GM18858 (cell line): ENCODE measurements around the gene HSP90AA1.
"Not testable (repeated sequence)": the region's sequence is repeated elsewhere in the genome, so short reads cannot be mapped to it uniquely, and the experiment has no call there.

Source experiments
- ATAC-seq: cut with Tn5 transposase; IDR thresholded peaks from one replicate; pipeline ENCODE4 v1.9.1; 2021; ENCODE audit not compliant: unreplicated experiment

Gene HSP90AA1

DNA sequence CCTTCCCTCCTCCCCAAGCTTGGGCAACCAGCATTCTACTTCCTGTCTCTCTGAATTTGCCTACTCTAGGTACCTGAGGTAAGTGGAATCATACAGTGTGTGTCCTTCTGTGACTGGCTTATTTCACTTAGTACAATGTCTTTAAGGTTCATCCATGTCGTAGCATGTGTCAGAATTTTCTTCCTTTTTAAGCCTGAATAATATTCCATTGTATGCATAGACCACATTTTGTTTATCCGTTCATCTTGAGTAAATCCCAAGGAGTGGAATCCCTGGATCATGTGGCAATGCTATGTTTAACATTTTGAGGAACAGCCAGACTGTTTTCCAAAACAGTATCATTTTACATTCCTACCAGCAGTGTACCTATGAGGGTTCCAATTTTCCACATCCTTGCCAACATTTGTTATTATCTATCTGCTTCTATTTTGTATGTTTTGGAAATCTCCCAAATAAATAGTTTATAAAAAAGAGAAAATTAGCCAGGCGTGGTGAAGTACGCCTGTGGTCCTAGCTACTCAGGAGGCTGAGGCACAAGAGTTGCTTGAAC, 12.4 kb downstream of the HSP90AA1 start:
- no peak for ATAC-seq

DNA sequence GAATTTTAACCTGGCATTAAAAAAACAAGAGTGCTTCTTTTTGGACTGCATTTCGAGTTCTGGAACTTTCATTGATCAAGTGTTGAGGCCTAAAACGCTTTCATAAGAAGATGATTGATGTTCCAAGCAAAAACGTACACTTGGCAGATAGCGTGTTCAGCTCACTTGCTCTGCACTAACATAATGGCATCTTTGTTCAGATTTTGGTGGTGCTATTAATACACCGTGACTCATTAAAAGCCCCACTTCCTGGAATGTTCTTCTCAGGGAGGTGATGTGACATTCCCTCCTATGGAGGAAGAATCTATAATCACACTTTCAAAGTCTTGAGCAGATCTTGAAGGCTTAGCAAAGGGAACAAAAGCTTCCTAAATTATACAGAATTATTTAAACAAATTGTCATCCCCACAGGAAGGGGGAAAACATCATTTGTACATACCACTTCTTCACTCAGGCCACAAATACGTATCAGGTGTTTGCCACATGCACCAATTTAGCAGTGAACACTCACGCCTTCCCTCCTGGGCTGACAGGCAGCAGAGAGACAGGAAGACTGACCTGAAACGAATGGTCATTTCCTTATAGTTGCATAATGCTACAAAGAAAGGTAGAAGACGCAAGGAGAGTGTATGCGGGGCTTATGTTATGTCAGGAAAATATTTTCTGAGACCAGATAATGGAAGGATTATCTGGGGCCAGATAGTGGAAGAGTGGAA, 15.4 kb downstream of the HSP90AA1 start:
- ATAC-seq, result no peak

DNA sequence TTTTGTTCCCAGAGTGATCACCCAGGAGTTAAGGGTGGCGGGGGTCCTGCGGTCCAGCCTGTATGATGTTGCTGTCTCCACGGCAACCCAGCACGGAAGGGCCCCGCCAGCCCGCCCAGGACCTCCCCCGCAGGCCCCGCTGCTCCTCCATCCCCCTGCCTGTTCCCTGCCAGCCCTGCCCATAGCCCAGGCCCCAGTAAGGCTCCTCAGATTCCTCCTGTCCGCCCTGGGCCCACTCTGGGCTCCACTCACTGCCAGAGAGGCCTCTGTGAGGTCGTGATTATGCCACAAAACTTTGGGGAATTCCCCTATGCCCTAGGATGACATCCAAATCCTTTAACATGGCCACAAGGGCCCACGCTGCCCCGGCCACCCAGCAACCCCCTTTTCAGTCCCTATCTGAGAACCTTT, 20.8 kb downstream of the HSP90AA1 start:
- ATAC-seq, result no peak

DNA sequence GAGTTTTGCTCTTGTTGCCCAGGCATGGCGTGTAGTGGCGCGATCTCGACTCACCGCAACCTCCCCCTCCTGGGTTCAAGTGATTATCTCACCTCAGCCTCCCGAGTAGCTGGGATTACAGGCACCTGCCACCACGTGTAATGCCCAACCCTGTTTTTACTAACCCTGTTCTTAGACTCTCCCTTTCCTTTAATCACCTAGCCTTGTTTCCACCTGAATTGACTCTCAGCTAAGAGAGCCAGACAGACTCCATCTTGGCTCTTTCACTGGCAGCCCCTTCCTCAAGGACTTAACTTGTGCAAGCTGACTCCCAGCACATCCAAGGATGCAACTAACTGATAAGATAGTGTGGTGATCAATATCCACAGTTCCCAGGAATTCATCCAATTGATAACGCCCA, 22.3 kb downstream of the HSP90AA1 start:
- ATAC-seq, result not testable (repeated sequence)

DNA sequence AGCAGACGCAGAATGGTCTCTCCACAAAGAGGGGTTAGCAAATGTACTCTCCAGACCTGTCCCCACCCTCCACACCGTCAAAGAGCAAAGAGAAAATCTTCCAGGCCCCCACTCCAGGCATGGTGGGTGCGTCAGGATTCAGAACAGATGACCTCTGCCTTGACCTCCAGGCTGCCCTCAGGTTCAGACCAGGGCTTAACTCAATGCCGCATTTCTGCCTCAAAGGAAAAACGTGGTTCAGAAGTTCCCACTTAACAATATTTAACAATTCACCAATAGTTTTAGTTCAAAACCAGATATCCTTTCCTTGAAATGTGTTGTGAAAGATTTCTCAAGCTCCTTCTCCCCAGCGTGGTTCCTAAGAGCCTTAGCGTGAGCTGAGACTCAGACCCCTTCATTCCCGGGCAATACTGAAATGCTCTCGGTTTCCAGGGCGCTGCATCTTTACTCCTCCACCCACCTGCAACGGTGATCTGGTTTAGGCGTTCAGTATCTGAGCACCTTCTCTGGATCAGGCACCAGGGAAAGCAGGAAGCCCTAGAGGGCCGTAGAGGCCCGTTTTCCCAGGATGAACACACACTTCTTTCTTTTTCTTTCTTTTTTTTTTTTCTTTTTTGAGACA, 22.9 kb downstream of the HSP90AA1 start:
- ATAC-seq, result no peak

DNA sequence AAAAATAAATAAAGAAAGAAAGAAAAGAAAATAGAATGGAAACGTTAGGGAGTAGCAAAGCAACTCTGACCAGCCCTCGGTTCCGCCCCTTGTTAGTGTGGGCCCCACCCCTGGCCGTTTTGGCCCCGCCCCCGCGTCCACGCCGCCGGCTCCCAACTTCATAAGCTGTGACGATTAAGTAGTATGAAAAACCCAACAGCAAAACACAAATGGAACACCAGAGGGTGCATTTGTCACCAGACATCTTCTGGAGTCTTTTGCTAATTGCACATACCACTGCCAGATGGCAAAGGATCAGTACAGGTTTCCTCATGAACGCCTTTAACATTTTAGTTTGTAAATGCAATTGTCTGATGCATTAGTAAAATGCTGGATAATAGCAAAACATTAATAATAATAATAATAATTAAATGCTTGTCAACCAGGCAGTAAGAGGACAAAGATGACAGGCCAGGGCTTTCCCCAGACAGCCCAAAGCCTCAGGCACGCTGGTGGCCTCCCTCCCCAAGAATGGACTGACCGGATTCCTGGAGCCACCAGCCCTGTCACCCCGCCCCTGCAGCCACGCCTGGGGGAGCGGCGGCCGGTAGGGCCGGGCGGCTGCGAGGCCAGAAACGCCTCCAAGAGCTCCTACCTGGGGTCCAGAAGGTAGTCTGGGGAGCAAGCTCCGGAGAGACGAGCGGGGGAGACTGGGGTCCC, 23.6 kb downstream of the HSP90AA1 start:
- ATAC-seq, result no peak

DNA sequence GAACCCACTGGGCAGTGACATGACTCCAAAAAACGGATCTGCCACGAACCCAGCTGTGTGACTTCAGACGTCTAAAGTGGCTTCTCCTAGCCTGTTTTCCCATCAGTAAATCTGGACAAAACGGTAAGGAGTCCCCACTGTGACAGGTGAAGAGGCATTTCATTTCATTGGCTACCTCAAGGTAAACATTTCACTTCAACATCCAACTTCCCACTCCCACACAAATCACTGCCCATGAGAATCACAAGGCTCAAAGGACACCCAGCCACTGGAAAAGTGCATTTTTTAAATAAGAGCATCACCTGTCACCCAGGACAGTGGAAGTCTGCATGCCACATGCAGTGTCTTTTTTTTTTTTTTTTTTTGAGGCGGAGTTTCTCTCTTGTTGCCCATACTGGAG, 27.9 kb downstream of the HSP90AA1 start:
- ATAC-seq, result no peak

DNA sequence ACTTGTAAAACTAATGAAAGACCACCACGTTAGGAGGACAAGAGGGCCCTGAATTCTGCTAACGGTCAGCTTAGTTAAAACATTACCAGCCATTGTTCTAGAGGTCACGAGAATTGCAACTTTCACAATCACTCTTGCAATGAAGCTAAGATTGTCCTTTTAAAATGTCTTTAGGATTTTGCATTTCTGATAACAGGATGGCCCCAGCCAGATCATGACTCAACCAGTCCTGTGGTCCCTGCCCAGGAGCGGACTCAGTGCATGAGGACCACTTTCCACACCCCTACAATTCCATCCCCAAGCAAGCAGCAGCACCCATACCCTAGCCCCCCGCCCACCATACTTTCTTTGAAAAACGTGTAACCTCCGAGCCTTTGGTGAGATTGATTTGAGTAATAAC, 28.7 kb downstream of the HSP90AA1 start:
- ATAC-seq, result no peak

DNA sequence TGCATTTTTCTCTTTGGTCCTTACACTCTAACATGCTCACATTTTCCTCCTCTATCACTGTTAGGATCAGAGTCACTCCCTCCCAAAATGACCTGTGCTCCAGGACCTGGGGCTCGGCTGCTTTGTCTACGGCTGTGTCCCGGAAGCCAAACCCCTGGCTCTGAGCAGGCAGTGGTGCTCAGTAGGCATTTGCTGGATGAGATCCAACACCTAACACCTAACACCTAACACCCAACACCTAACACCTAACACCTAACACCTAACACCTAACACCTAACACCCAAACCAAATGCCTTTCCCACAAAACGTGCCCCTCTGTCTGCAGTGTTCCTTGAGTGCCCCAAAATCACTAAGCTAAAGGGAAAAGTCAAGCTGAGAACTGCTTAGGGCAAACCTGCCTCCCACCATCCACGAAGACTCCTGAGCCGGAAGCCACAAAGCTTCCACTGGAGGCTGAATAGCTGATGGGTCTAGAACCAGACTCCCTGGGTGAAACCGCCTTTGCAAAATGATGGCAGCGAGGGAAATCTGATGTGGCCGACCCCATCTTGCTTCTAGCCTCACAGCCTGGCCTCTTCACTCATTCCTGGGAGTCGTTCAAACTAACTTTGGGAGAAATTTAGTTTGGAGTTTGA, 29.2 kb downstream of the HSP90AA1 start:
- no peak for ATAC-seq

DNA sequence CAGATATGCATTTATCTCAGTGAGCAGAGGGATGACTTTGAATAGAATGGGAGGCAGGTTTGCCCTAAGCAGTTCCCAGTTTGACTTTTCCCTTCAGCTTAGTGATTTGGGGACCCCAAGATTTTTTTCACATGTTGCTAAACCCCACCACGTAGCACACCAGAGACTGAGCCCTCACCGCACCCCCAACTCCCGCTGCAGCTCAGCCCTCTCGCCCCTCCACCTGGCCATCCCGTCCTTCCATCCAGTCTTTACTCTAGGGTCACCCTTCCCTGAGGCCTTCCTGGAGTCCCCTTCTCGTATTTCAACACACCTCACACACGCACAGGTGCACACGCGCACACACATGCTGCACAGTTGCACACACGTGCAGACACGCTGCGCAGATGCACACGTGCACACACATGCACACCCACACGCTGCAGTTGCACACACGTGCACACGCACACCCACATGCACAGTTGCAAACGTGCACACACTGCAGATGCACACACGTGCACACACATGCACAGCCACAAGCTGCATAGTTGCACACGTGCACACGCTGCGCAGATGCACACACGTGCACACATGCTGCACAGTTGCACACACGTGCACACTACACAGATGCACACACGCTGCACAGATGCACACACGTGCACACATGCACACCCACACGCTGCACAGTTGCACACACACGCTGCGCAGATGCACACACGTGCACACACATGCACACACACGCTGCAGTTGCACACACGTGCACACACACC, 30.0 kb downstream of the HSP90AA1 start:
- ATAC-seq, result no peak

DNA sequence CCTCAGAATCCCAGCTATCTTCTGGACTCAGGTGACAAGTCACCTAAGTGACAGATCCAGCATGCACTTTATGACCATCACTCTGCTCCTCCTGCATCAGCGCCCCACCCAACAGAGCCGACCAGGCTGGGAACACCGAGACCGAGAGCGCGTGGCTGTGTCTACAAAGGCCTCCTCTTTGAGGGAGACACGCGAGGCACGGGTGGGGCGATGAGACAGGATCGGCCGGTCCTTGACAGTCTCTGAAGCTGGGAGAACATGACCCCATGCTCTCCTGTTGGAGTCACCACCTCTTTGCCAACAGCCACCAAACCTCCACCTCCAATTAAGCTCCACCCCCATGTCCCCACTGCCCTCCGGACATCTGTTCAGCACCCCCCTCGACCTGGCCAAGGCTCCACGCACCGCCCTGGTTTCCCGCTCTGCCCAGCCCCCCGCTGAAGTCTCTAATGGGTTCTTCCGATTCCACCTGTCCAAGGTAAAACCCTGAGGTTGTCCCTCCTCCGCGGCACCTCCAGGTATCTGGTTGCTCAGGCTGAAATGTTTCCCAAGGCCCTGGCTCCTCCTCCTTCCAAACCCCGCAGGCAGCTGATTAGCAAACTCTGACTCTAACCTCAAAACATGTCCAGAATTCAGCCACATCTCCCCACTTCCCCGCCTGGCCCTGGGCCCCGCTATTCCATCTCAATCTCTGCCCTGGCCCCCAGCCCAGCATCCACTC, 31.5 kb downstream of the HSP90AA1 start:
- ATAC-seq, result no peak

DNA sequence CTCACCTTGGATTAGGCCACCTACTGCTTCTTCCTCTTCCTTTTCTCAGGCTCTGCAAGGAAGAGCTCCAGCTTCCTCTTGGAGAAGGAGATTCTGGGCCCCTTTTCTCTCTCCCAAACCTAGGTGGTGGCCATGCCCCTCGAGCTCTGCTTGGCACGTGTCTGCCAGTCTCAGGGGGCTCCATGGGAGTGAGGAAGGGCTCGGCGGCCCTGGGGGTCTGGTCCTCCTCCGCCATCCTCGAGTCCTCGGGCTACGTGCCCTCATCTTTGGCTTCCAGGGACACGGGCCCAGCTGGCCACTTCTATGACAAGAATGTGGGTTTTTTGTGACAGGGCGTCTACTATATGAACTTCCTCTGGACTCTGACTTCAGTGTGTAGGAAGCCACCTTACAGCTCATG, 34.3 kb downstream of the HSP90AA1 start:
- ATAC-seq, result no peak

DNA sequence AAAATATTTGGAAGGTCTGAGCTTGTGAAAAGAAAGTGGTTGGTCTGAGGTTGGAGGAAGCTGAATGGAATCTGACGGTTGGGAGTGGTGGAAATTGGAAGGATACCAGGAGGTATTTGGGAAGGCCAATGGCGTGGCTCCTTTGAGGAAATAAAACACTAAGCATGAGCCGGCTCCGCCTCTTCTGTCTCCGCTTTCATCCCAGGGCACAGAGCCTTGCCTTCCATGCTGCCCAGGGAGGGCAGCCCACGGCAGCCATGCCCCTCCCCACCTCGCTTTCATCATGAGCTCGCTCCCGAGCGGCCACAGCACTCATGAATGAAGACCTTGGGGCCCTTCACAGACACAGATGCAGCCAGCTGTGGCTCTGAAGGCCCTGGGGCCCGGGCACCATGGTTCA, 36.2 kb downstream of the HSP90AA1 start:
- ATAC-seq, result no peak

DNA sequence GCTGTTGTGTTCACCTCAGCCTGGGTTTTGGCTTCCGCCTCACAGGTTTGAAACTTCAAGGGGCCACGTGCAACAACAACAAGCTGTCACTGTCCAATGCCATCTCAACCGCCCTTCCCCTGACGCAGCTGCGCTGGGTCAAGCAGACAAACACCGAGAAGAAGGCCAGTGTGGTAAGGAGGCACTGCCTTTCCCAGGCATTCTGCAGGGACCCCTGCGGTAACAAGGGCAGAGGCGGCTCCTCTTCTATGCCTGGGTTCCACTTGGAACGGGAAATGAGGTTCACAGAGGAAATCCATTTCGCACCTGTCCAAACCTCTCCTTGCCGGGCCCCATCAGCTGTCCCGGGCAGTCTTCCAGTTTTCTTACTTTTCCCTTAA, 36.8 kb downstream of the HSP90AA1 start:
- no peak for ATAC-seq

DNA sequence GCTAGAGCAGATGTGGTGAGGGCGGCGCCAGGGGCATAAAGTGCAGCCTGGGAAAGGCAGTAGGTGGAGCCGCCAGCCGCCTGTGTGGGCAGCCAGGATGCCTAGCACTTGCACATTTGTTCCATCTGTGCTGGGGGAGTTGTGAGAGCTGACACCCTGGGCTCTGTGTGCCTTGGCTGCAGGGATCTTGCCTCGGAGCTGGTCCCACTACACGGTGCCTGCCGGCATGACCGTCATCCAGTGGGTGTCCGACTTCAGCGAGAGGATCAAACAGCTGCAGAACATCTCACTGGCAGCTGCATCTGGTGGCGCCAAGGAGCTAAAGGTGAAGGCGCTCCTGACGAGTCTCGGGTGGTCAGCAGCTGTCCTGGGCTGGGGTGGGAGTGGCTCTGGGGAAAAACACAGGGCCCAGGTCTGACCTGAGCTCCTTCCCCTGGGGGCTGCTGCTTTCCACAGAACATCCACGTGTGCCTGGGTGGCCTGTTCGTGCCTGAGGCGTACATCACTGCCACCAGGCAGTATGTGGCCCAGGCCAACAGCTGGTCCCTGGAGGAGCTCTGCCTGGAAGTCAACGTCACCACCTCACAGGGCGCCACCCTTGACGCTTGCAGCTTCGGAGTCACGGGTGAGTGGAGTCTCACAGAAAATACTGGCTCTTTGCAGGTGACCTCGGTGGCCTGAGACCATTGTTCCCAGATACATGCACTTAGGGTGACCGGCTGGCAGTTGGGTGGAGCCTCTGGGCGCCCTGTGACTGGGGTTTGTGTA, 37.4 kb downstream of the HSP90AA1 start:
- ATAC-seq, result no peak

DNA sequence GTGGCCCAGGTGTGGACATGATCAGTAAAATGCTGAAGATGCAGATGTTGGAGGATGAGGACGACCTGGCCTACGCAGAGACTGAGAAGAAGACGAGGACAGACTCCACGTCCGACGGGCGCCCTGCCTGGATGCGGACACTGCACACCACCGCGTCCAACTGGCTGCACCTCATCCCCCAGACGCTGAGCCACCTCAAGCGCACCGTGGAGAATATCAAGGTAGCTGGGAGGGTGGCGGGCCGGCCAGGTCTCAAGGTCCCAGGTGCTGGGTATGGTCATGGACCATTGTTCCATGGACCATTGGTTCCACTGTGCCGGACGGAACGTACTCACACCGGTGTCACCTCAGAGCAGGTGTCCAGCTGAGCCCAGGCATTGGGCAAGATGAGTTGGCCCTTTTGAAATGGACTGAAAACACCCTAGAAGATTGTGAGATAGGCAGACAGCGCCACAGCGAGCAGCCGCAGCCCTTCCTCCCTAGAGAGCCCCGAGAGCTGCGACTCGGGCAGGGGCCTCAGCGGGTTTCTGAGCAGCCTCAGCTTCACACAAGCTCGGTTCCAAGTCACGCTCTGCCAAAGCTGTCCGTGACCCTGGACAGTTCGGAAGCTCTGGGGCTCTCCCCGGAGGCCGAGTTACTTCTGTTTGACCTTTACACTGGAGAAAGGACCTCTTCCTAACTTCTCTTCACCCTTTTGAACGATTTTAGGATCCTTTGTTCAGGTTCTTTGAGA, 38.9 kb downstream of the HSP90AA1 start:
- ATAC-seq, result no peak

DNA sequence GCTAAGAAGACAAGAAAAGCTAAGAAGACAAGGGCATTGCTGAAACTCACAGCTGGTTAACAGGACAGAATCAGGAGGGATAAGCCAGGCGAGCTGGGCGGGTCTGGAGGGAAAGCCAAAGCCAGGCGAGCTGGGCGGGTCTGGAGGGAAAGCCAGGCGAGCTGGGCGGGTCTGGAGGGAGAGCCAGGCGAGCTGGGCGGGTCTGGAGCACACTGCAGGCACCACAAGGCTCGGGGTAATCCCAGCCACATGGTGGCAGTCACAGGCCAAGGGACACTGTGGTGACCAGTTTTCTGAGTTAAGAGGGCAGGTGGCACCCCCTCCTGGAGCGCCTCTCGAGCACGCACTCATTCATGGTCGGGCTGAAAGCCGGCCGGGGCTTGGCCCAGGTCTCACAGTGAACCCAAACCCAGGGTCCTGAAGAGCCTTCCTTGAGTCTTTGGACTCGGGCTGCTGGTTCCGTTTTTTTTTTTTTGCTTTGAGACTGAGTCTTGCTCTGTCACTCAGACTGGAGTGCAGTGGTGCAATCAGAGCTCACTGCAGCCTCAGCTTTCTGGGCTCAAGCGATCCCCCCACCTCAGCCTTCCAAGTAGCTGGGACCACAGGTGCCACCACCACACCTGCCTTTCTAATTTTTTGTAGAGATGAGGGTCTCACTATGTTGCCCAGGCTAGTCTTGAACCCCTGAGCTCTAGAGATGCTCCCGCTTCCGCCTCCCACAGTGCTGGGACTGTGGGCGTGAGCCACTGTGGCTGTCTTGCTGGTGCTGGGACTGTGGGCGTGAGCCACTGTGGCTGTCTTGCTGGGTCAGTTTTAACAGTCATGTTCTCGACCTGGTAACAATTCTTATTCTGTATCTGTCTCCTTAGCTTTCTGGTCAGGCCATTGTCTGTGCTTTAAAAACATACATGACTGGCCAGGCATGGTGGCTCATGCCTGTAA, 40.2 kb downstream of the HSP90AA1 start:
- ATAC-seq, result no peak

DNA sequence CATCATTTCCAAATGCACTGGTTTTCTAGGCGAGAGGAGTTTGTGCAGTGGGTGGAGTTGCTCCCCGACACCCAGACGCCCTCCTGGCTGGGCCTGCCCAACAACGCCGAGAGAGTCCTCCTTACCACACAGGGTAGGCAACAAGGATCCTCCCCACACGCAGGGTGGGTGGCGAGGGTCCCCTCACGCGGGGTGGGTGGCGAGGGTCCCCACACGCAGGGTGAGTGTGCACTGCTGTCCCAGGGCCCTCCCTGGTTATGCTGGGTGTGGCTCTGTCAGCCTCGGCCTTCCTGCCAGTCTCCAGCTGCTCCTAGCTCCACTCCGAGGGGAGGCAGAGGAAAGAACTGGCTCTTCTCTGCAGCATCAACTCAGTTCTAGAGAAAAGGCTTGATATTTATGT, 42.3 kb downstream of the HSP90AA1 start:
- no peak for ATAC-seq
